Heart right ventricle (tissue), 16 donors: ENCODE measurements around the gene SLC46A3. TPM values are rescaled to one million over a fixed set of nuclear protein-coding genes. Genes with fewer than 3 reads are reported as not detected.

Source experiments
- ATAC-seq, 8 donors: fragments of 200-7000 bp; cut with Tn5 transposase; one replicate each; pipeline ENCODE4 v1.9.1; 2020; ENCODE audit warnings: mild to moderate bottlenecking in 8 of 8, moderate library complexity in 8 of 8, moderate number of reproducible peaks in 1 of 8
- DNase-seq, 2 donors: peaks; one replicate each; pipeline ENCODE4 v3.0.0-alpha.2; 2020
- H3K27ac ChIP-seq, 10 donors: fragments of 200-600 bp; sonication (generic) in 2 of 10; one replicate each; pipeline versions ENCODE4 v1.5.0 to v1.8.0; 2020 to 2022; ENCODE audit warnings: mild to moderate bottlenecking in 3 of 10
- H3K27me3 ChIP-seq, 7 donors: fragments of 200-600 bp; one replicate each; pipeline ENCODE4 v1.8.0; 2021 to 2022; ENCODE audit warnings: mild to moderate bottlenecking in 2 of 7
- H3K36me3 ChIP-seq, 9 donors: fragments of 200-600 bp; sonication (generic) in 1 of 9; one replicate each; pipeline versions ENCODE4 v1.5.0 to v1.8.0; 2020 to 2022; ENCODE audit warnings: mild to moderate bottlenecking in 2 of 9
- H3K4me1 ChIP-seq, 9 donors: fragments of 200-600 bp; sonication (generic) in 1 of 9; one replicate each; pipeline versions ENCODE4 v1.5.0 to v1.8.0; 2020 to 2022; ENCODE audit warnings: mild to moderate bottlenecking in 4 of 9
- H3K4me3 ChIP-seq, 10 donors: fragments of 200-600 bp; sonication (generic) in 2 of 10; one replicate each; pipeline versions ENCODE4 v1.5.0 to v1.8.0; 2020 to 2022; ENCODE audit warnings: mild to moderate bottlenecking in 7 of 10, moderate library complexity in 2 of 10
- H3K9me3 ChIP-seq, 11 donors: fragments of 200-600 bp in 10 of 11; sonication (generic) in 2 of 11; one replicate each; pipeline versions ENCODE4 v1.5.0 to v1.8.0; 2013 to 2022; ENCODE audit warnings: mild to moderate bottlenecking in 2 of 11, control low read depth in 1 of 11, moderate library complexity in 1 of 11
- WGBS, 2 donors: extraction: QIAGEN DNeasy Blood & Tissue Kit; methylation state at CpG; one replicate each; pipeline ENCODE4 v1.1.7; 2013; ENCODE audit warnings: inconsistent platforms in 1 of 2; 5-methylcytosine and 5-hydroxymethylcytosine counted together
- intact Hi-C, 10 donors: fragments of 100-400 bp; cut with DNase I; formaldehyde crosslinking; loops; one replicate each; pipeline versions ENCODE4 v1.11.1 to v1.14.2; 2022
- polyA plus RNA-seq, 2 donors: library from polyadenylated mRNA; stranded (reverse); fragments of 200-250 nt; gene quantifications; one replicate each; pipeline ENCODE4 v1.2.3, GENCODE V29; 2013
- total RNA-seq, 10 donors: library from RNA; stranded (reverse); fragmentation: NEBNext Ultra II Directional in 3 of 10; extraction: Animal tissue kit (Norgen Biotek cat#: 25700) in 3 of 10; gene quantifications; one replicate each; pipeline versions ENCODE4 v1.2.1 to v1.2.4, GENCODE V29; 2021 to 2023
- TF ChIP-seq, protein P1 (sequence below), 9 donors: fragments of 200-600 bp; sonication (generic) in 2 of 9; IDR thresholded peaks; one replicate each; pipeline versions ENCODE4 v1.5.0 to v1.8.0; 2021 to 2022; ENCODE audit warnings: antibody characterized with exemption in 9 of 9, mild to moderate bottlenecking in 5 of 9, moderate library complexity in 1 of 9
- donor health status: Arrhythmogenic right ventricular cardiomyopathy.
- donor health status: ischemic (EF 13 %, LVEDD 7.1; RV severe dilation, severe dysfunction).
- donor health status: healthy with polysubstance abuse.
- donor health status: DM: no; HTN: yes; CAD: no.
- donor health status: DM: no; HTN: no; CAD: no.
- donor health status: ischemic (EF 25% LVEDD 6.9; RV normal size, moderate dysfunction).
- donor health status: ischemic (EF 25% LVEDD 5.7; RV mildly dilated, moderate dysfunction).
- donor health status: healthy.
- donor health status: DM: yes; HTN: yes; CAD: no.
- donor health status: Ischemic cardiomyopathy.
- donor health status: ischemic (EF 35%, LVEDD 5.7; RV mildly dilated, moderate dysfunction).
- donor health status: nonischemic (EF 11% LVEDD 7.7; RV severe dilation, severe dysfunction).
- donor health status: DM: yes; HTN: yes; CAD: no.
- donor health status: PGD.
- donor health status: ischemic (EF 29% LVEDD 5.4; RV normal size, mild dysfunction).
- donor health status: nonischemic (EF 23%, LVEDD 6.1; RV moderate dilation, normal function).

SLC46A3 gene
- total and polyA plus RNA-seq, 12 donors, result 9.1 to 19.3 (median 13.0) TPM

- H3K9me3 ChIP-seq, result peaks cover 0 to 29% (median 18%) of the 10 kb centered on the region in 11 donors
- 54 to 71% methylated on average over 5 of the region's 5 CpGs for WGBS, 2 donors
- no peaks in the 10 kb centered on the region for H3K27me3 ChIP-seq
- H3K4me3 ChIP-seq, result peak overlapping the region in 7 of 10 donors; percentile 29 to 53 (median 43)
- intact Hi-C loops, result loop anchor here in 4 of 10 donors (1.0 to 5.0 kb wide), 5 partner anchors 37 to 433 kb away; partner anchors contain the start of gene SLC46A3 (in 2 of the 4)
- TF ChIP-seq, protein P1, sequence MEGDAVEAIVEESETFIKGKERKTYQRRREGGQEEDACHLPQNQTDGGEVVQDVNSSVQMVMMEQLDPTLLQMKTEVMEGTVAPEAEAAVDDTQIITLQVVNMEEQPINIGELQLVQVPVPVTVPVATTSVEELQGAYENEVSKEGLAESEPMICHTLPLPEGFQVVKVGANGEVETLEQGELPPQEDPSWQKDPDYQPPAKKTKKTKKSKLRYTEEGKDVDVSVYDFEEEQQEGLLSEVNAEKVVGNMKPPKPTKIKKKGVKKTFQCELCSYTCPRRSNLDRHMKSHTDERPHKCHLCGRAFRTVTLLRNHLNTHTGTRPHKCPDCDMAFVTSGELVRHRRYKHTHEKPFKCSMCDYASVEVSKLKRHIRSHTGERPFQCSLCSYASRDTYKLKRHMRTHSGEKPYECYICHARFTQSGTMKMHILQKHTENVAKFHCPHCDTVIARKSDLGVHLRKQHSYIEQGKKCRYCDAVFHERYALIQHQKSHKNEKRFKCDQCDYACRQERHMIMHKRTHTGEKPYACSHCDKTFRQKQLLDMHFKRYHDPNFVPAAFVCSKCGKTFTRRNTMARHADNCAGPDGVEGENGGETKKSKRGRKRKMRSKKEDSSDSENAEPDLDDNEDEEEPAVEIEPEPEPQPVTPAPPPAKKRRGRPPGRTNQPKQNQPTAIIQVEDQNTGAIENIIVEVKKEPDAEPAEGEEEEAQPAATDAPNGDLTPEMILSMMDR (IDR thresholded peaks at IDR 0.05), result no peak
- ATAC-seq (peak in 2 of 8 donors; percentile 10 to 34), DNase-seq (no peak)
- H3K4me1 ChIP-seq, result peaks cover 0 to 49% (median 22%) of the 10 kb centered on the region in 9 donors
- no peaks in the 10 kb centered on the region for H3K36me3 ChIP-seq
- peak overlapping the region in 8 of 10 donors; percentile 74 to 87 (median 82) for H3K27ac ChIP-seq
Measured at GRCh38 chr13:28755546-28755870, 36.7 kb upstream of the SLC46A3 start.

DNA sequence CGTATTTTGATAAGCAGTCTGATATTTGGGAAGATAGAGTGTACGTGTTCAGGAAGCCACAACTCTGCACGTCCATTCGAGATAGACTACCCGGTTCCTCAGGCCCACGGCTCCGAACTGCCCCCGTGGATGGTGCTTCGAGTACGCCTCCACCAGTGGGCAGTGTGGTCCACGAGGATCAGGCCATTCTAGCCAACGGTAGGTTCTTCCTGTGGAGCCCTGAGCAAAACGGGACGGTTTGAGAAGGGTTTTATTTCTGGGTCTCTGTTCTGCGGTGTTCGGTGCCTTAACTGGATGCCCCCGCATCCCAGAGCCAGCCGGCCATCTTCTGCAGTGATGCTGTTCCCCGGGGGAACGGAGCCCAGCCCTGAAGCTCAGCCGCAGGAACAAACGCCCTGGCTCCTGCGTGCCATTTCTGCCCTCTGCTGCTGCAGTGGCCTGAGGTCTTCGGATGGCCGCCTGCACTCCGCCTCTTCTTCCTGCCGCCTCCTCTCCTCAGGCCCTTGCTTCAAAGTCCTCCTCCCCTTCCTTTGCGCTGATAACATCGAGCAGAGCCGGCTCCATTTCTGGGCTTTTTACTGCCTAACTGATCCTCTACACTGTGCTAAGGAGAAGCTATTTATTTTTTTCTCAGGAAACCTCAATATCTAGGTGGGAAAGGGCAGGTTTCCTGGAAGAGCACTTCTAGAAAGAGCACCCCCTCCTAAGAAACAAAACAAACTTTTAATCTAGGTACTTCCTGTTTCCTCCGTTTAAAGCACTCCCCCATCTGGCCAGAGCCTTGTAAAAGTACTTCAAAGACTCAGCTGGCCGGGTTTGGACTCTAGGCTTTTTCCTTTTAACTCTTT lies 36.2 kb upstream of the SLC46A3 start:
- ATAC-seq, result peak; percentile 59 to 89 (median 82)
- peaks cover 0 to 52% (median 24%) of the 10 kb centered on the region in 9 donors for H3K4me1 ChIP-seq
- H3K9me3 ChIP-seq, result peaks cover 0 to 28% (median 18%) of the 10 kb centered on the region in 11 donors
- 51 to 61% methylated on average over 32 of the region's 32 CpGs for WGBS, 2 donors
- H3K27me3 ChIP-seq, result no peaks in the 10 kb centered on the region
- TF ChIP-seq, protein P1 (IDR thresholded peaks at IDR 0.05), result peak; percentile 14 to 64 (median 48)
- H3K36me3 ChIP-seq, result no peaks in the 10 kb centered on the region
- intact Hi-C loops, result loop anchor here in 7 of 10 donors (1.0 to 5.0 kb wide), 6 partner anchors 36 to 433 kb away; partner anchors contain the start of gene SLC46A3 (in 4 of the 7)
- H3K27ac ChIP-seq, result peak overlapping the region; percentile 62 to 89 (median 82)
- DNase-seq, result peak; percentile 45 to 71
- peak overlapping the region in 9 of 10 donors; percentile 6 to 53 (median 43) for H3K4me3 ChIP-seq

- Histone ChIP-seq H3K4me1 (peaks cover 0 to 52% (median 24%) of the 10 kb centered on the region in 9 donors), H3K27ac (peak overlapping the region; percentile 62 to 89 (median 82)), H3K36me3 (no peaks in the 10 kb centered on the region), H3K4me3 (peak overlapping the region in 1 of 10 donors; percentile 43), H3K27me3 (no peaks in the 10 kb centered on the region), H3K9me3 (peaks cover 0 to 18% (median 13%) of the 10 kb centered on the region in 11 donors)
- ATAC-seq, result no peak
- intact Hi-C loops, result loop anchor here in 5 of 10 donors (2.0 to 5.0 kb wide), 3 partner anchors 35 to 43 kb away; partner anchors contain the start of gene SLC46A3 (in 3 of the 5)
- TF ChIP-seq, protein P1 (IDR thresholded peaks at IDR 0.05), result no peak
- DNase-seq, result no peak
- WGBS, 2 donors, result 91 to 95% methylated on average over 3 of the region's 3 CpGs
Measured at GRCh38 chr13:28753946-28754345, 35.2 kb upstream of the SLC46A3 start.

DNA sequence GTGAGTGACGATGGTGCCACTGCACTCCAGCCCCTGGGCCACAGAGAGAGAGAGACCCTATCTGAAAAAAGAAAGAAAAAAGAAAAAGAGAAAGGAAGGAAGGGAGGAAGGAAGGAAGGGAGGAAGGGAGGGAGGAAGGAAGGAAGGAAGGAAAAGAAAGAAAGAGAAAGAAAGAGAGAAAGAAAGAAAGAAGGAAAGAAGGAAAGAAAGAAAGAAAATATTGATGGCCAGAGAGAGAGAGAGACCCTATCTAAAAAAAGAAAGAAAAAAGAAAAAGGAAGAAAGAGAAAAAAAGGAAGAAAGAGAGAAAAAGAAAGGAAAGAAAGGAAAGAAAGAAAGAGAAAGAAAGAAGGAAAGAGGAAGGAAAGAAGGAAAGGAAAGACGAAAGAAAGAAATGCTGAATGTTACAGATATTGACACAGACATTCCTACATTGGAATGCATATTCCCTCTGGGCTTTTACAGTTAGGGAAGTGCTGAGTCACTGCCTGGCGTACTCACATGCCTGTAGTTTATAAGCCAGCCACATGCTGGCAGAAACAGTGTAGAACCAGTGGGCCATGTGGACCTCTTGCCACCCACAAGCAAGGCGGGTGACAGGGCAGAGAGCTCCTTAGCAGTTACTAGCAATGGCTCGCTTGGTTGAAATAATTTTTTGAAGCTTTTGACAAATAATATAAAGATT lies 34.6 kb upstream of the SLC46A3 start:
- TF ChIP-seq, protein P1 (IDR thresholded peaks at IDR 0.05), result peak in 1 of 9 donors; percentile 14
- ATAC-seq (peak; percentile 60 to 86 (median 72)), DNase-seq (peak; percentile 21 to 54)
- intact Hi-C loops, result loop anchor here in 4 of 10 donors (5.0 kb wide), 2 partner anchors 36 to 44 kb away; partner anchors contain the start of gene SLC46A3 (in 2 of the 4)
- H3K9me3 ChIP-seq, result peaks cover 0 to 12% (median 9%) of the 10 kb centered on the region in 11 donors
- WGBS, 2 donors, result 49 to 58% methylated on average over 5 of the region's 5 CpGs
- H3K4me1 ChIP-seq, result peaks cover 0 to 52% (median 24%) of the 10 kb centered on the region in 9 donors
- H3K27ac ChIP-seq, result peak overlapping the region in 9 of 10 donors; percentile 74 to 89 (median 83)
- H3K27me3 ChIP-seq, result no peaks in the 10 kb centered on the region
- no peaks in the 10 kb centered on the region for H3K36me3 ChIP-seq
- no peak overlapping the region for H3K4me3 ChIP-seq
